SH-SY5Y (cell line): ENCODE measurements around the gene YWHAE.

Experiments
- GATA2 ChIP-seq: IDR thresholded peaks from 2 replicates; pipeline ENCODE4 v1.6.1; 2011; ENCODE audit warnings: mild to moderate bottlenecking, low read depth, low read length
- GATA3 ChIP-seq: IDR thresholded peaks from 2 replicates; pipeline ENCODE4 v1.6.1; 2011; ENCODE audit warnings: low read depth, mild to moderate bottlenecking, low read length, moderate library complexity

The YWHAE gene

DNA sequence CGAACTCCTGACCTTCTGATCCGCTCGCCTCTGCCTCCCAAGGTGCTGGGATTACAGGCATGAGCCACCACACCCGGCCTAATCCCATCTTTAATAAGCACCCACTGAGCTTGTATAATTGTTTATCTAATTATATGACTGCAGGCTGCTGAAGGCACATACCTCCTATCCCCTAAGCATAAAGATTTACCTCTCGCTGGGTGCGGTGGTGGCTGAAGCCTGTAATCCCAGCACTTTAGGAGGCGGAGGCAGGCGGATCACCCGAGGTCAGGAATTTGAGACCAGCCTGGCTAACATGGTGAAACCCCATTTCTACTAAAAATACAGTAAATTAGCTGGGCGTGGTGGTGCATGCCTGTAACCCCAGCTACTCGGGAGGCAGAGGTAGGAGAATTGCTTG lies 20.1 kb upstream of the YWHAE start:
- TF ChIP-seq GATA2 (no peak), GATA3 (no peak)

DNA sequence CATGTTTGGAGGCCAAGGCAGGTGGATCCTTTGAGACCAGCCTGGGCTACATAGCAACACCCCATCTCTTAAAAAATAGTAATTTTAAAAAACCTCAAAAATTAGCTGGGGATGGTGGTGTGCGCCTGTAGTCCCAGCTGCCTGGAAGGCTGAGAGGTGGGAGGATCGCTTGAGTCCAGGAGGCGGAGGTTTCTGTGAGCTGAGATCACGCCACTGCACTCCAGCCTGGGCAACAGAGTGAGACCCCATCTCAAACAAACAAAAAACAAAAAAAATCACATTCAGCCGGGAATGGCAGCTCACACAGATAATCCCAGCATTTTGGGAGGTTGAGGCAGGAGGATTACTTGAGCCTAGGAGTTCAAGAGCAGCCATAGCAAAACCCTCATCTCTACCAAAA lies 16.4 kb upstream of the YWHAE start:
- TF ChIP-seq GATA2 (no peak), GATA3 (no peak)

DNA sequence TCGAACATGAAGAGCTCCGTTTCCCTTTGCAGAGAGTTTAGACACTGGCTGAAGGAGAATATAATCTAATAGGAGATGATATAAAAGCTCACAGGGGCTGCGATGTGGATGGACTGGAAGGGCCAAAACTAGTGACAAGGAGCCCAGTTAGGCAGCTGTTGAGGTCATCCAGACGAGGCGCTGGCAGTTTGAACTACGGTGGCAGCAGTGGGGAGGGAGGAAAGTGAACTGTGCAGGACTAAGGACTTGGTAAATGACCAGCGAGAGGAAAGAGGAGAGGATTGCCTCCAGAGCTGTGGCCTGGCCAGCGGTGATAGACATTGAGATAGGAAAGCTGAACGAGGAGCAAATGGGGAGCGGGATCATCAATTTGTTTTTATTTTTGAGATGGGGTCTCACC lies 14.6 kb upstream of the YWHAE start:
- TF ChIP-seq GATA2 (no peak), GATA3 (no peak)

DNA sequence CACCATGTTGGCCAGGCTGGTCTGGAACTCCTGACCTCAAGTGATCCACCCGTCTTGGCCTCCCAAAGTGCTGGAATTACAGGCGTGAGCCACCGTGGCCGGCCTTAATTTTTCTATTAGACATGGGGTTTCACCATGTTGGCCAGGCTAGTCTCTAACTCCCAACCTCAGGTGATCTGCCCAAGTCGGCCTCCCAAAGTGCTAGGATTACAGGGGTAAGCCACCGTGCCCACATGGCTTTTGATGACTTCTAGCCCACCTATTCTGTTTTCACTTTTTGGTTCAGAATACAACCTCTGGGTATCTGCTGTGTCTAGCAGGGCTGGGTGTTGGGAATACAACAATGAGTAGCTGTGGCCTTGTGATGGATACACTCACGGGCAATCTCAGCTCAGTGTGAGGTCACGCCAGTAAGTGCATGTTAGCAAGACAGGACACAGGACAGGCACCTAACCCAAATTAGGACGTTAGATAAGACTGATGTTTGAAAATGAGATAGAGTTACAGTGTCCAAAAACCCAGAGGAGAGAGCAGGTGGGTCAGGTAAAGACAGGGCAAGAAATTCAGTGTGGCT lies 14.1 kb upstream of the YWHAE start:
- TF ChIP-seq GATA3 (no peak), GATA2 (no peak)

DNA sequence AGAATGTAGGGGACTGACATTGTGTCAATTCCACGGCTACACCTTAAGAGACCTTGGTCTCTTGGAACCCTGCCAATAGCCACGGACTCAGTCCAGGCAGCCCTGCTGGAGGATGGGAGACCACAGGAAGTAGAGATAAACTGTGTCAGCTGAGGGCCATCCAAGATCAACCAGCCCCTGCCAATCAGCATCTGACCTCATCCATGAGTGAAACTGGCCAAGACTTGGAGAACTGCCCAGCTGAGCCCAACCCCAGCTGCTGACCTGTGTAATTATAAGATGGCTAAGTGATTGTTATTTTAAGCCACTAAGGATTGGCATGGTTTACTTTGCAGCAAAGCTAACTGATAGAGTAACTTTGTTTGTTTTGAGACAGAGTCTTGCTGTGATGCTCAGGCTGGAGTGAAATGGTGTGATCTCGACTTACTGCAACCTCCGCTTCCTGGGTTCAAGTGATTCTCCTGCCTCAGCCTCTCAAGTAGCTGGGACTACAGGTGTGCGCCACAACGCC lies 13.3 kb upstream of the YWHAE start:
- TF ChIP-seq GATA2, result no peak
- no peak for TF ChIP-seq GATA3

DNA sequence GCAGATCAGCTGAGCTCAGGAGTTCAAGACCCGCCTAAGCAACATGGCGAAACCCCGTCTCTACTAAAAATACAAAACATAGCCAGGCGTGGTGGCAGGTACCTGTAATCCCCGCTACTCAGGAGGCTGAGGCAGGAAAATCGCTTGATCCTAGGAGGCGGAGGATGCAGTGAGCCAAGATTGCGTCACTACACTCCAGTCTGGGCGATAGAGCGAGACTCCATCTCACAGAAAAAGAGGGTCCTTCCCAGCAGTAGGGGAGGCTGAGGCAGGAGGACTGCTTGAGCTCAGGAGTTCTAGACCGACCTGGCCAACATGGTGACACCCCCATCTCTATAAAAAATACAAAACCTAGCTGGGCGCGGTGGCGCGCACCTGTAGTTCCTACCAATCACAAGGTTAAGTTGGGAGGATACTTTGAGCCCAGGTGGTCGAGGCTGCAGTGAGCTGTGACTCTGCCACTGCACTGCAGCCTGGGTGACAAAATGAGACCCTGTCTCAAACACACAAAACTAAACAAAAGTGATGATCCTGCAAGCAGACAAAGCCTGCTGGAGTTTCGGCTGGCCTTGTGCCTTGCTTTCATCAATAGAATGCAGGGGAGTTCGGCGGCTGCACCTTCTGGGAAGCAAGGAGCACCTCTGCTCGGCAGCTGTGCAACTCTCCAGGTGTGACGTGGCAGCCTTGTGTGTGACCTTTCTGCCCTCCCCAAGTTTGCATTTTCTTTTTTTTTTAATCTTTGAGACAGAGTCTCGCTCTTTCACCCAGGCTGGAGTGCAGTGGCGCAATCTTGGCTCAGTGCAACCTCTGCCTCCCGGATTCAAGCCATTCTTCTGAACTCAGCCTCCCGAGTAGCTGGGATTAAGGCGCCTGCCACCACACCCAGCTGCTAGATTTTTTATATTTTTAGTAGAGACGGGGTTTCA lies 12.4 kb upstream of the YWHAE start:
- TF ChIP-seq GATA2 (no peak), GATA3 (no peak)

DNA sequence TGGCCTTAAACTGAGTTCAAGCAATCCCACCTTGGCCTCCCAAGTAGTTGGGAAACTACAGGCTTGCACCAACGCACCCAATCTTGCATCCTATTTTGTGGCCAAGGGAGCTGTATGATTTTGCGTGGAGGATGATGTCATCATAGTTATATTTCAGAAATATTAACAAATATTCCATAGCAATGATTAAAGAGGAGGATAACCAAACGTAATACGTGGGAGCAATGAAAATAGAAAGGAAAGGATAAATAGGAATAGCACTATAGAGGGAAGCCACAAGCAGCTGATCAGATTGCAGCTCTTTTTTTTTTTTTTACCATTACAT lies 2.2 kb upstream of the YWHAE start:
- TF ChIP-seq GATA2 (no peak), GATA3 (no peak)

DNA sequence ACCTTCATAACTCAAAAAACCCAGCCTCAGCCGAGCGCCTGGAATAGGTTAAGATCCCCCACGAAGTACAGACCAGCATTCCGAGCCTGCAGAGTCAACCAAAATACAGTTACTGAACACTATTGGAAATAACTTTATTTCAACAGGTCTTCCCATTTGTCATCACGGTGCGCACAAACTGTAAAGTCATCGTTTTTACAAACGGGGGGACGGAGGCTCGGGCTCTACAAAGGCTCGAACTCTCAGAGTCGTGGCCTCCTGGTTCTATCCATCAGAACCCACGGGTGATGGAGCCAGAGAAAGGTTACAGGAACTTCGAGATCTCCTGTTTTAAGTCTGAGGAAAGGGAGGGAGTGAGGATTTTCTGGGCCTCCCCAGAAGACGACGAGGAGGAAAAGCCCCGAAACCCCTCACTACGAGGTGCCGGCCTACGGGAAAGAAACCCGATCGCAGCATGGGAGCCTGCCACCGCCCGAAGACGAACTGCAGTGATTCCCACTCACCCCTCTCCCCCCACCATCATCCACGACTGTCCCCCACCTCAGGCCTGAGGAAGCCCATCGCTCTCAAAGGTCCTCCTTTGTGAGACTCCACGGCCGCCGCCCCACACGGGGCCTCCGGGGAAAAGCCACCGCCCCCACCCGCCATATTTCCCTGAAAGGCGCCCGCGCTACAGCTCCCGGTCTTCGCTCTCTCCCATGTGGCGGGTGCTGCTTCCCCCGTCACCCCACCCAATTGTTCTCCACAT lies 917 bp downstream of the YWHAE start:
- no peak for TF ChIP-seq GATA2
- no peak for TF ChIP-seq GATA3

DNA sequence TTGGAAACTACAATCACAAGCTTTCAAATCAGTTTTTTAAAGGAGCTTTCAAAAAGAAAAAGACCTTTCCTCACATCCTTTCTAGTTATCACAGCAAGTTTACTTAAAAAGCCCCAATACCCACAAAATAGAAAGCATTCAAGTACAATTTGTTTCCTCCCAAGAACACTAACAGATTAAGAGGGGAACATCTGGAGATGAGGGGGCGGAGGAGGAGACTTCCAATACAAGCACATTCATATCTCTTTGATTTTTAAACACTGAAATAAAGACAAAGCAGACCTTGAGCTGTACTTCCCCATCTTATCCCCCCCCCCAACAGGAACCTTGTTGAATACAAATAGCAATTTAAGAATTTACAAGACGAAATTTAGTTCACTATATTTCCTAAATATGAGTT lies 2.0 kb downstream of the YWHAE start:
- TF ChIP-seq GATA2 (no peak), GATA3 (no peak)

DNA sequence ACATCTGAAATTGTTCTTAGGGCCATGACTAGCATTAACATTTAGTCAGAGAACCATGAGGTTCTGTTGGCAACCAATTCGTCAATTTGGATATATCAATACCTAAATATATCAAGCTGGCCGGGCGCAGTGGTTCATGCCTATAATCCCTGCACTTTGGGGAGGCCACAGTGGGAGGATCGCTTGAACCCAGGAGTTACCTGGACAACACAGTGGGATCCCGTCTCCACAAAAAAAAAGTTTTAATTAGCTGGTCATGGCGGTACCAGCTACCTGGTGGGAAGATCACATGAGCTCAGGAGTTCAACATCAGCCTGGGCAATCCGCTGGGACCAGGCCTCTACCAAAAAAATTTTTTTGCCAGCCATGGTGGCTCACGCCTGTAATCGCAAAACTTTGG lies 8.4 kb downstream of the YWHAE start:
- no peak for TF ChIP-seq GATA2
- no peak for TF ChIP-seq GATA3

DNA sequence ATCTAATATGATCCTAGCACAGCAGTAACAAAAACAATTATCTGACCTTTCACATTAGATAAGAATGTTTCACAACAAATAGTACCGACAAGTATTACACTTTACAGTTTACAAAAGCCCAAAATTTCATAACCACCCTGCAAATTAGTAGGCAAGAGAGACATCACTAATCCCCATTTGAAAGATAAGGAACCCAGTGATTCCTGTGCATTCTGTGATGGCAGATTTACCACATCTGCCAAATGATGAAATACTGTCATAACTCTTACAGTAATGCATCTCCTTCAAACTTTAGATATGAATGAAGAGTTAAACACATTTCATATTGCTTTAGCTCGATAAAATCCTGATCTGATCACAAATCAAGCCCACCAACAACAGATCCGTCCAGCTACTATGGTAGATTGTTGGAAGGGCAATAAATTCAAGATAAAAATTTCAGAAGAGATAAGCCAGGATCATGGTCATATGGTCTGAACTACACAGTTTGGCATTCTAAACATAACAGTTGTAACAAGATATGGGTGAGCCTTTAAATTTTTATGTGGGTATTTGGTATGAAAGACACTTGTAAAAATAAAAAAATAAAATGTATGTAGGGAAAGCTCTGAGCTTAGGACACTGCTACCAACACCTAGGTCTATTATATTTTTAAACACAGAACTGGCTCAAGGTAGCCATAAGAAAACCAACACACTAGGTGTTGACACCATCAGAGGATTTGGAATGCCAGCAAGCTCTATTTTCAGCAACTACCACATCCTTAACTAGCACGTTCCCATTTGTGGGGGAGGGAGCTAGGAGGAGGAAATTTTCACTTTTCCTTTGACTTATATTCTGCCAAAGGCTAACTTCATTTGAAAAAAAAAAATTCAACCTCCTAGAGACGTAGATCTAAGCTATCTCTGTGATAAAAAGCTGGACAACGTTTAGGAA lies 9.3 kb downstream of the YWHAE start:
- no peak; the same call in 1 of the 2 replicates for TF ChIP-seq GATA2
- no peak for TF ChIP-seq GATA3

DNA sequence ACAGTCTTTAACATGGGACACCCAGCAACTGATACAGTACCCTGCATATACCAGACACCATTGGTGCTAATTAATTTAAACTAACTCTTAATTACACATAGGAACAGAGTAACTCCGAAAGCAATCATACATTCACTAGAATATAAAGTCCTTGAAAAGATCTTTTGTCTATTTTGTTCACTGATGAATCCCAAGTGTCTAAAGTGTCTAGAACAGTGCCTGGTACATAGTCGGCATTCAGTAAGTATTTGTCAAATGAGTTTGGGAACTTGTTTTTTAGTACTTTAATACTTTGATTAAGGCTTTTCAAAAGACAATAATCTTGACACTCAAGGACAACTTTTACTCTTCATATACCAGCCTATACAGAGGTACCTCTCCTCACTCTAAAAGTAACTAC lies 13.8 kb downstream of the YWHAE start:
- TF ChIP-seq GATA2 (no peak), GATA3 (no peak)

DNA sequence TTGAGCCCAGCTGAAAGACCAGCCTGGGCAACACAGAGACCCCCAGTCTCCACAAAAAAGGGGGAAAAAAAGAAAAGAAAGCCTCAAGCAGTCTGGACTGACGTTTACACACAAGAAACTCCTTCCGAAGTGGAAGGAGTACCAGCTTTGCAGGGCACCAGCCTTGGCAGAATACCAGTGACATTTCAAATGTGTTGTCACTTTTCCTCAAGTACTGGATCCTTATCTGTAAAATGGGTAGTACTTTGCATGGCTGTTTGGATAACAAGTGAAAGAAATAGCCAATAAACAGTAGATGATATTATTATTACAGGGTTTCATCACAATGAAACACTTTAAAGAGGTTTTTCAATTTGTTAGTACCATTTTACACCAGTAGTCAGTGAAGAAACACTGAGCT lies 14.2 kb downstream of the YWHAE start:
- TF ChIP-seq GATA2, result no peak
- no peak for TF ChIP-seq GATA3
